ENCODE measurements around the gene SLC66A3. TPM values are rescaled to one million over a fixed set of nuclear protein-coding genes. Genes with fewer than 3 reads are reported as not detected.

The SLC66A3 gene
- total RNA-seq, 8 experiments from 2014 or later: 1.2 to 12.3 (median 3.0) TPM

DNA sequence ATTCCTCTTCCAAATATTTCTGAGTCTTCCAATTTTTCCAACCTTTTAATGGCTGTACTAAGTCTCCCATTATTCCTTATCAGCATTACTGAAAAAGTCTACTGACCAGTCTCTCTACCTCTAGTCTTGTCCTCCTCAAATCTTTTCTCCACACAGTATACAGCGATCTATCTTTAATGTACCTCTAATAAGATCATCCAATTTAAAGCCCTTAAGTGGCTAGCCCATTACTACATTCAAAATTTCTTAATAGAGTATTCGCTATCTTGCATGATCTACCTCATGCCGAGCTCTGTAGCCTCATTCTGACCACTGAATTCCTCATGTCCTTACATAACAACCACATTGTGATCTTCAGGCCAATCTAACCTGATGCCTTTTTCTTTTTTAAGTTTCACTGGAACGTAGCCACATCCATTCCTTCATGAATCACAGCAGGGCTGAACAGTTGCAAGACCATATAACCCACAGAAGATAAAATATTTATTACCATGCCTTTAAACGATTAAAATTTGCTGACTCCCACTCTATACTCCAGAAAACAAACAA, 57.9 kb downstream of the SLC66A3 start:
- WGBS, 10 experiments: 62 to 100% (median 95%) methylated on average over 1 to 5 of the region's 5 CpGs; no CpG with 5 or more reads in 1 of the 10 experiments
- in situ Hi-C loops (cut with MboI; ENCODE audit: low pct_unique_long_range_greater_than_20kb in 2 of 9, low sequenced_read_pairs in 9 of 9, unreplicated experiment in 9 of 9): no loop called here
- ATAC-seq (replicated peaks in 6 of 8): no peak
- no peak overlapping the region for H3K4me3 ChIP-seq
- no peak overlapping the region for H3K27ac ChIP-seq
- H3K4me1 ChIP-seq (replicated peaks in 1 of 2): no peaks in the 10 kb centered on the region

DNA sequence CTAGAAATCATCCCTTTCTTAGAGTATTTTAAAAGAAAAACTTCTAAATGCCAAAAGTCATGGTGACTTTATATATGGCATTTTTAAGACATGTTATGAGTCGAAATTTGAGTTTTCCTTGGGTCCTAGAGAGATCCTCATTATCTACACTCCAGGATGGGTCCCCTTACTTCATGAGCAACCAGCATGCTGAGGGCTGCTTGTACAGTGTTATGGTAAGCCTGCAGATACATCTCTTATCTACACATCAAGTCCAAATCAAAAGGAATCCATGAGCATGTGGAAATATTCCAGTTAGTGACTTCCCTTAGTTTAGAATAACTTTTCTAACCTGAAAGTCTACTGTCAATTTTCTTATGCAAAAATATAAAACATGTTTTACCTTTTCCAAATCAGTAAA, 58.7 kb downstream of the SLC66A3 start:
- WGBS, 10 experiments: 70 to 100% (median 85%) methylated on average over 1 of the region's 1 CpG; no CpG with 5 or more reads in 3 of the 10 experiments
- no peak for ATAC-seq (replicated peaks in 6 of 8)
- in situ Hi-C loops (cut with MboI; ENCODE audit: low pct_unique_long_range_greater_than_20kb in 2 of 9, low sequenced_read_pairs in 9 of 9, unreplicated experiment in 9 of 9): no loop called here
- Histone ChIP-seq H3K4me3 (no peak overlapping the region), H3K4me1 (replicated peaks in 1 of 2) (no peaks in the 10 kb centered on the region), H3K27ac (no peak overlapping the region)

DNA sequence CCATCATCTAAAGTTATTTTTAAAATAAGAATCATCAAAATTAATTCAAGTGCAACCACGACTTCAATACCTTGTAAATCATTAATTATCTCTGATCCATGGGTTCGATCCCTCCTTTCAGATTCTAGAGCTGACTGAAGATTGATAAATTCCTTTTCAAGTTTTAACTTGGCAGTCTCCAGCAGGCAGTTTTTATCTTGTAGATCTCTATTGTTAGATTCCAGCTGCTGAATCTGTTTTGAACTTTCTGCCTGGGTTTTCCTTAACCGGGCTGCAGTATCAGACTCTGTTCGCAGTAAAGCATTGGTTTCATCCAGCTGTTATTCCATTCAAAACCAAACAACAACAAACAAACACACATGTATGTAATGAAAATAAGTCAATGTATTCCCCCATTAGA, 59.5 kb downstream of the SLC66A3 start:
- in situ Hi-C loops (cut with MboI; ENCODE audit: low pct_unique_long_range_greater_than_20kb in 2 of 9, low sequenced_read_pairs in 9 of 9, unreplicated experiment in 9 of 9): no loop called here
- Histone ChIP-seq H3K4me3 (no peak overlapping the region), H3K4me1 (replicated peaks in 1 of 2) (no peaks in the 10 kb centered on the region), H3K27ac (no peak overlapping the region)
- ATAC-seq (replicated peaks in 6 of 8): no peak
- WGBS, 10 experiments: 13 to 95% (median 60%) methylated on average over 1 to 4 of the region's 4 CpGs; no CpG with 5 or more reads in 1 of the 10 experiments

DNA sequence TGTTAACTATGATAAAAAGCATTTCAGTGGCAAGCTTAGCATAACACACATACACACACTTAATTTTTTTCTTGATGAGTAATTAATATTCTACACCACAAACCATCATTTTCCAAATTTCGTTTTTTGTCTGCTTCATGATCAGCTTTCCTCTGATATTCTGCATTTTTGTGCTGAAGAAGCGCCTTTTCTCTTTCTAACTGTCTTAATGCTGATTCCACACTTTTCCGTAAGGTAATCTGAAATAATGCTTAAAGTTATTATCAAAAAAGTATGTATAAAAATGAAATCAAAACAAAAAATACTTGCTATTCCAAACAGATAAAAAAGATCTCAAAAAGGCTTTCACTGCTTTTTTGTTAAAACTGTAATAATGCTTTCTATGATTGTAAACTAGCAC, 60.1 kb downstream of the SLC66A3 start:
- no peaks in the 10 kb centered on the region for H3K4me1 ChIP-seq (replicated peaks in 1 of 2)
- no peak for ATAC-seq (replicated peaks in 6 of 8)
- WGBS, 10 experiments: 20 to 100% (median 94%) methylated on average over 1 to 3 of the region's 3 CpGs
- in situ Hi-C loops (cut with MboI; ENCODE audit: low pct_unique_long_range_greater_than_20kb in 2 of 9, low sequenced_read_pairs in 9 of 9, unreplicated experiment in 9 of 9): no loop called here
- no peak overlapping the region for H3K4me3 ChIP-seq
- H3K27ac ChIP-seq: no peak overlapping the region

DNA sequence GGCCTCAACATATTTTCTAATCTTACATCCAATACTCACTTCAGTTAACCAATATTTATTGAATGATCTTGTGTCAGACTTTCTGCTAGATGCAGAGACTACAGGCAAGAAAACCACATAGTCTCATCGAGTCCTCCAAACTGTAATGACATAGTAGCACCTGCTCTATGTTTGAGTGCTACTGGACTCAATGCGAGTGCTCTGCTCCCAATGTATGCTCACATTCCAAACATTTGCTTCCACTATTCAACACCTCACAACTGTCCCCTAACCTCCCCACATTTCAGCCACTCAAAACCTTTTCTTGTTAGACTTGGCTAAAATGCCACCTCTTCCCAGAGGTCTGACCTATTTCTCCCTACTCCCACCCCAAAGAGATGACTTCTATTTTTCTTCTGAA, 65.2 kb downstream of the SLC66A3 start:
- WGBS, 10 experiments: 92 to 100% (median 94%) methylated on average over 2 of the region's 2 CpGs; no CpG with 5 or more reads in 5 of the 10 experiments
- in situ Hi-C loops (cut with MboI; ENCODE audit: low pct_unique_long_range_greater_than_20kb in 2 of 9, low sequenced_read_pairs in 9 of 9, unreplicated experiment in 9 of 9): no loop called here
- H3K27ac ChIP-seq: no peak overlapping the region
- no peaks in the 10 kb centered on the region for H3K4me1 ChIP-seq (replicated peaks in 1 of 2)
- H3K4me3 ChIP-seq: no peak overlapping the region
- no peak for ATAC-seq (replicated peaks in 6 of 8)

DNA sequence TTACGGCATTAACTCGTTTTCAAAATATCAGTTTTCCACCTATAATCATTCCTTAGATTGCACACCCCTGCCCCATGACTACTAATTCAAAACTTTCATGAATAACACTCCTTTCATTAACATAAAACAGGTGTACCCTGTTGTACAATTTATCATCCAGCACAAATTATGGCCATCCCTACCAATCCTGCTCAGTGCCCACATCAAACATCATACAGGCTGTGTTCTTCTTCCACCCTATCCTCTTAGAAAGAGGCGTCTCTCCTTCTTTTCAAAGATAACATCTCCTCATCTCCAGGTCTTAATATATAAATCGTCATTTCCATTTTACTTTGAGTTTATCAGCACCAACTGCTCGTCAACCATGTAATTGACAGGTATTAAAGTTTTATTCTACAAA, 67.6 kb downstream of the SLC66A3 start:
- ATAC-seq (replicated peaks in 6 of 8): no peak
- Histone ChIP-seq H3K27ac (no peak overlapping the region), H3K4me1 (replicated peaks in 1 of 2) (no peaks in the 10 kb centered on the region), H3K4me3 (no peak overlapping the region)
- 43 to 100% (median 94%) methylated on average over 1 to 5 of the region's 5 CpGs for WGBS, 10 experiments
- in situ Hi-C loops (cut with MboI; ENCODE audit: low pct_unique_long_range_greater_than_20kb in 2 of 9, low sequenced_read_pairs in 9 of 9, unreplicated experiment in 9 of 9): no loop called here

DNA sequence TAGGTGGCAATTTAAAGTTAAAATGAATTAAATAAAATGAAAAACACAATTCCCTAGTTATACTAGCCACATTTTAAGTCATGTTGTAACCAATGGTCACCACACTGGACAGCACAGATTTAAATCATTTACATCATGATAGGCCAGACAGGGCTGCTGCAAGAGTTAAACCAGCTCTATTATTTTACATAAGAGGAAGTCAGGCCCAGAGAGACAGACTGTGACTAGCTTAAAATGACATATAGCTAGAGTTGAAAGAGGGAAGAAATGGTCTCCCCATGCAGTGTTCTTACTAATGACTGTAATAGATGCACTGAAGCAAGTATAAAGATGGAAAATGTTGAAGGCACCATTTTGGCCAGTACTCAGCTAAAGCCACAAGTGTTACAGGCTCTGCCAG, 69.6 kb downstream of the SLC66A3 start:
- Histone ChIP-seq H3K4me1 (replicated peaks in 1 of 2) (peaks cover 0 to 5% of the 10 kb centered on the region in 2 donors), H3K4me3 (no peak overlapping the region), H3K27ac (no peak overlapping the region)
- in situ Hi-C loops (cut with MboI; ENCODE audit: low pct_unique_long_range_greater_than_20kb in 2 of 9, low sequenced_read_pairs in 9 of 9, unreplicated experiment in 9 of 9): loop anchor here in 3 of 9 experiments (25.0 kb wide), 2 partner anchors 187 to 212 kb away; no protein-coding TSS in a partner anchor
- ATAC-seq (replicated peaks in 6 of 8): no peak

DNA sequence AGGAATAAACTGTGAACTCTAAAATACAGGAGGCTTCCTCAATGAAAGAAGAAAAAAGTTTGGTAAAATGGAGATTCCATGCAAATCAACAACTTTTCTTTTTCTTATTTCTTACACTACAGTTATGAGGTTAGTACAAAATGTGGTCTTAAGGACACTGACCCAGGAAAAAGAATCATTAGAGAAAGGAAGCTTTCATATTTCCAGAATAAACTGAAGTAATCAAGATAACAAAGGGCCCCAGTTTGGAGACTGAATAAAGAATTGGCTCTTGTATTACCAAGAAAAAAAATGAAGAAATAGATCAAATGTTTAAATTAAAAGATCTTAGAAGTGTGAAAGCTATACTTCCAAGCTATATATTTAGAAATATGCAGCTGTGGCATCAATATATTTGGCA, 72.3 kb downstream of the SLC66A3 start:
- peaks cover 0 to 5% of the 10 kb centered on the region in 2 donors for H3K4me1 ChIP-seq (replicated peaks in 1 of 2)
- H3K4me3 ChIP-seq: no peak overlapping the region
- no peak overlapping the region for H3K27ac ChIP-seq
- in situ Hi-C loops (cut with MboI; ENCODE audit: low pct_unique_long_range_greater_than_20kb in 2 of 9, low sequenced_read_pairs in 9 of 9, unreplicated experiment in 9 of 9): loop anchor here in 3 of 9 experiments (25.0 kb wide), 2 partner anchors 185 to 210 kb away; no protein-coding TSS in a partner anchor
- no peak for ATAC-seq (replicated peaks in 6 of 8)

Other genes starting within 250 kb of the SLC66A3 start
- gene KCNF1, start 243.5 kb upstream of the SLC66A3 start, total RNA-seq: 1 to 10 TPM in 4 of 8 experiments, under 1 TPM in 4; 0.15 to 3.8 (median 1.6) TPM
- gene ROCK2, start 189.2 kb downstream of the SLC66A3 start, total RNA-seq: 10 to 100 TPM; 17.3 to 36.0 (median 22.4) TPM